Pancreas (tissue), 10 donors: ENCODE results near the gene INPP5D. TPM values are rescaled to one million over a fixed set of nuclear protein-coding genes. Genes with fewer than 3 reads are reported as not detected.

Source experiments
- ATAC-seq, 4 donors: fragments of 200-7000 bp; cut with Tn5 transposase; one replicate each; pipeline versions ENCODE4 v1.8.0 to v1.9.1; 2020; ENCODE audit warnings: mild to moderate bottlenecking in 4 of 4, moderate library complexity in 4 of 4
- DNase-seq, 6 donors: peaks; one replicate each; pipeline ENCODE4 v3.0.0-alpha.2; 2020
- FAIRE-seq: peaks from 2 replicates; lab custom pipeline; 2012; peaks lifted over from hg19 to GRCh38; lab: Jason Lieb, UNC
- H3K27ac ChIP-seq, 4 donors: fragments of 200-600 bp; sonication (generic); 1 replicate in 3 of 4; 2 replicates in 1 of 4; pipeline versions ENCODE4 v1.5.0 to v1.8.0; 2020
- H3K27me3 ChIP-seq, 4 donors: fragments of 200-600 bp; one replicate each; pipeline ENCODE4 v1.8.0; 2021
- H3K36me3 ChIP-seq, 3 donors: fragments of 200-600 bp; sonication (generic) in 1 of 3; one replicate each; pipeline versions ENCODE4 v1.5.0 to v1.8.0; 2020 to 2021
- H3K4me1 ChIP-seq, 3 donors: fragments of 200-600 bp; one replicate each; pipeline ENCODE4 v1.8.0; 2021
- H3K4me3 ChIP-seq, 4 donors: fragments of 200-600 bp; sonication (generic) in 2 of 4; one replicate each; pipeline versions ENCODE4 v1.5.0 to v1.8.0; 2020 to 2021
- H3K9me3 ChIP-seq, 4 donors: fragments of 200-600 bp; one replicate each; pipeline ENCODE4 v1.8.0; 2021
- CTCF ChIP-seq, 4 donors: fragments of 200-600 bp; sonication (generic) in 3 of 4; IDR thresholded peaks; one replicate each; pipeline versions ENCODE4 v1.5.0 to v1.8.0; 2021; ENCODE audit warnings: antibody characterized with exemption in 4 of 4
- WGBS, 2 donors: extraction: QIAGEN DNeasy Blood & Tissue Kit; methylation state at CpG; one replicate each; pipeline ENCODE4 v1.1.7; 2013; 5-methylcytosine and 5-hydroxymethylcytosine counted together
- intact Hi-C, 3 donors: fragments of 100-400 bp; cut with DNase I; formaldehyde crosslinking; loops; one replicate each; pipeline versions ENCODE4 v1.11.1 to v1.14.2; 2022
- polyA plus RNA-seq, 2 donors: library from polyadenylated mRNA; stranded (reverse); fragments of 200-250 nt; gene quantifications; one replicate each; pipeline ENCODE4 v1.2.3, GENCODE V29; 2013
- total RNA-seq, 6 donors: library from RNA; stranded (reverse); fragmentation: NEBNext Ultra II Directional in 4 of 6; extraction: Animal tissue kit (Norgen Biotek cat#: 25700) in 4 of 6; gene quantifications; one replicate each; pipeline versions ENCODE4 v1.2.1 to v1.2.4, GENCODE V29; 2021 to 2023
- donor health status: healthy with polysubstance abuse.
- donor health status: DM: no; HTN: no; CAD: no; lungs with moderate emphysema.
- donor health status: DM: no; HTN: no; CAD: no.
- donor health status: control.
- donor health status: control.
- donor health status: Bipolar disorder and iron deficiency.
- donor health status: DM: yes; HTN: yes; CAD: no.
- donor health status: DM: no; HTN: no; CAD: no.
- donor health status: DM: no; HTN: no; CAD: no.
- donor health status: DM: yes; HTN: yes; CAD: no.

Gene INPP5D
- total and polyA plus RNA-seq, 8 donors: 1.1 to 11.4 (median 2.3) TPM

GRCh38 chr2:233023007-233023760, 37.0 kb upstream of the INPP5D start:
- TF ChIP-seq CTCF (IDR thresholded peaks at IDR 0.05): no peak
- no peaks in the 10 kb centered on the region for H3K27me3 ChIP-seq
- 86 to 88% methylated on average over 18 of the region's 18 CpGs for WGBS, 2 donors
- DNase-seq (no peak), FAIRE-seq (no peak), ATAC-seq (no peak)
- no peaks in the 10 kb centered on the region for H3K4me1 ChIP-seq
- no peaks in the 10 kb centered on the region for H3K36me3 ChIP-seq
- intact Hi-C loops: no loop called here
- no peak overlapping the region for H3K4me3 ChIP-seq
- no peaks in the 10 kb centered on the region for H3K9me3 ChIP-seq
- H3K27ac ChIP-seq: no peak overlapping the region

- Histone ChIP-seq H3K27ac (no peak overlapping the region), H3K9me3 (no peaks in the 10 kb centered on the region), H3K4me3 (no peak overlapping the region), H3K36me3 (no peaks in the 10 kb centered on the region), H3K27me3 (no peaks in the 10 kb centered on the region), H3K4me1 (no peaks in the 10 kb centered on the region)
- TF ChIP-seq CTCF (IDR thresholded peaks at IDR 0.05): no peak
- no peak for FAIRE-seq
- intact Hi-C loops: no loop called here
- DNase-seq: no peak
- no peak for ATAC-seq
- whole genome bisulfite sequencing, 2 donors: 86 to 91% methylated on average over 14 of the region's 14 CpGs
Observed at GRCh38 chr2:233023761-233024410, 36.3 kb upstream of the INPP5D start.

GRCh38 chr2:233025706-233026105, 34.4 kb upstream of the INPP5D start:
- DNase-seq: no peak
- H3K27me3 ChIP-seq: no peaks in the 10 kb centered on the region
- no peaks in the 10 kb centered on the region for H3K9me3 ChIP-seq
- FAIRE-seq: no peak
- intact Hi-C loops: no loop called here
- H3K4me1 ChIP-seq: no peaks in the 10 kb centered on the region
- no peak for TF ChIP-seq CTCF (IDR thresholded peaks at IDR 0.05)
- no peak for ATAC-seq
- no peak overlapping the region for H3K27ac ChIP-seq
- H3K36me3 ChIP-seq: no peaks in the 10 kb centered on the region
- H3K4me3 ChIP-seq: no peak overlapping the region
- WGBS, 2 donors: 74 to 76% methylated on average over 7 of the region's 7 CpGs

GRCh38 chr2:233026198-233026813, 33.8 kb upstream of the INPP5D start:
- intact Hi-C loops: no loop called here
- FAIRE-seq (no peak), ATAC-seq (no peak), DNase-seq (no peak)
- no peak overlapping the region for H3K4me3 ChIP-seq
- H3K9me3 ChIP-seq: no peaks in the 10 kb centered on the region
- H3K27ac ChIP-seq: no peak overlapping the region
- no peaks in the 10 kb centered on the region for H3K27me3 ChIP-seq
- TF ChIP-seq CTCF (IDR thresholded peaks at IDR 0.05): no peak
- H3K4me1 ChIP-seq: no peaks in the 10 kb centered on the region
- 81 to 90% methylated on average over 4 of the region's 4 CpGs for WGBS, 2 donors
- H3K36me3 ChIP-seq: no peaks in the 10 kb centered on the region
